GM04503 (cell line): ENCODE measurements around the gene FAM120C.

Experiments used
- DNase-seq: peaks from one replicate; pipeline ENCODE4 v3.0.0-alpha.2; 2012; ENCODE audit warnings: low read depth

FAM120C gene

GRCh38 chrX:54029529-54030143 is 153.4 kb downstream of the FAM120C start:
- no peak for DNase-seq

- DNase-seq = no peak
Observed at GRCh38 chrX:54024350-54024749, 158.7 kb downstream of the FAM120C start.
